CD8-positive, alpha-beta memory T cell (primary cell): ENCODE data around the gene CCDC71L. TPM values are rescaled to one million over a fixed set of nuclear protein-coding genes. Genes with fewer than 3 reads are reported as not detected.

Experiments
- CTCF ChIA-PET: fragments of 350-600 bp; sonication (Branson Sonifier 250); formaldehyde crosslinking; loops from one replicate; lab custom pipeline; 2021; ENCODE audit warnings: antibody characterized with exemption; lab: Charles Lee
- POLR2A ChIA-PET: fragments of 350-600 bp; sonication (Branson Sonifier 250); formaldehyde crosslinking; loops from one replicate; lab custom pipeline; 2021; ENCODE audit warnings: antibody characterized with exemption; lab: Charles Lee
- DNase-seq, 5 donors: peaks; one replicate each; pipeline versions ENCODE4 v3.0.0 to v3.0.0-alpha.2; 2020 to 2022; ENCODE audit warnings: mixed read lengths in 1 of 5
- H3K27ac ChIP-seq: one replicate; pipeline ENCODE4 v1.7.0; 2013; ENCODE audit warnings: low read depth, mild to moderate bottlenecking, low read length, moderate library complexity
- H3K27me3 ChIP-seq: 2 replicates; pipeline ENCODE4 v1.7.0; 2013; ENCODE audit warnings: low read length, mild to moderate bottlenecking; ENCODE audit not compliant: insufficient read depth, poor library complexity, severe bottlenecking
- H3K36me3 ChIP-seq: 2 replicates; pipeline ENCODE4 v1.7.0; 2013; ENCODE audit warnings: mild to moderate bottlenecking, low read length, moderate library complexity; ENCODE audit not compliant: insufficient read depth
- H3K4me1 ChIP-seq: 2 replicates; pipeline ENCODE4 v1.7.0; 2013; ENCODE audit warnings: mild to moderate bottlenecking, low read length, moderate library complexity; ENCODE audit not compliant: insufficient read depth
- H3K4me3 ChIP-seq: 2 replicates; pipeline ENCODE4 v1.7.0; 2013; ENCODE audit warnings: mild to moderate bottlenecking, low read length
- H3K9me3 ChIP-seq: 2 replicates; pipeline ENCODE4 v1.7.0; 2013; ENCODE audit warnings: mild to moderate bottlenecking, low read length
- H3K27ac Mint-ChIP-seq, 8 donors: one replicate each; pipeline ENCODE4 v1.8.0; 2020 to 2021; ENCODE audit warnings: mixed read lengths in 8 of 8, mild to moderate bottlenecking in 6 of 8, inconsistent platforms in 3 of 8, moderate library complexity in 3 of 8
- H3K27me3 Mint-ChIP-seq, 2 donors: one replicate each; pipeline ENCODE4 v1.8.0; 2020 to 2021; ENCODE audit warnings: mixed read lengths in 2 of 2, mild to moderate bottlenecking in 1 of 2, moderate library complexity in 1 of 2
- H3K36me3 Mint-ChIP-seq, 3 donors: one replicate each; pipeline ENCODE4 v1.8.0; 2020 to 2021; ENCODE audit warnings: mixed read lengths in 3 of 3, inconsistent platforms in 1 of 3, mild to moderate bottlenecking in 1 of 3
- H3K4me1 Mint-ChIP-seq, 3 donors: one replicate each; pipeline ENCODE4 v1.8.0; 2020 to 2021; ENCODE audit warnings: mixed read lengths in 3 of 3, inconsistent platforms in 1 of 3, mild to moderate bottlenecking in 1 of 3
- H3K4me3 Mint-ChIP-seq, 7 donors: one replicate each; pipeline ENCODE4 v1.8.0; 2020 to 2021; ENCODE audit warnings: mixed read lengths in 7 of 7, mild to moderate bottlenecking in 6 of 7, moderate library complexity in 4 of 7, inconsistent platforms in 2 of 7
- H3K9me3 Mint-ChIP-seq, 5 donors: one replicate each; pipeline ENCODE4 v1.8.0; 2020 to 2022; ENCODE audit warnings: mixed read lengths in 5 of 5, mild to moderate bottlenecking in 3 of 5, moderate library complexity in 2 of 5, inconsistent platforms in 1 of 5
- polyA plus RNA-seq: library from polyadenylated mRNA; unstranded; fragments of 300-500 nt; fragmentation: Illumina TruSeq; gene quantifications from one replicate; pipeline ENCODE4 v1.2.3, GENCODE V29; 2021
- total RNA-seq, 2 experiments: library from RNA; stranded (reverse); gene quantifications; one replicate each; pipeline ENCODE4 v1.2.3, GENCODE V29; 2021

The CCDC71L gene
- total and polyA plus RNA-seq, 3 experiments from 2014 or later: 6.7 to 28.1 (median 27.4) TPM

DNA sequence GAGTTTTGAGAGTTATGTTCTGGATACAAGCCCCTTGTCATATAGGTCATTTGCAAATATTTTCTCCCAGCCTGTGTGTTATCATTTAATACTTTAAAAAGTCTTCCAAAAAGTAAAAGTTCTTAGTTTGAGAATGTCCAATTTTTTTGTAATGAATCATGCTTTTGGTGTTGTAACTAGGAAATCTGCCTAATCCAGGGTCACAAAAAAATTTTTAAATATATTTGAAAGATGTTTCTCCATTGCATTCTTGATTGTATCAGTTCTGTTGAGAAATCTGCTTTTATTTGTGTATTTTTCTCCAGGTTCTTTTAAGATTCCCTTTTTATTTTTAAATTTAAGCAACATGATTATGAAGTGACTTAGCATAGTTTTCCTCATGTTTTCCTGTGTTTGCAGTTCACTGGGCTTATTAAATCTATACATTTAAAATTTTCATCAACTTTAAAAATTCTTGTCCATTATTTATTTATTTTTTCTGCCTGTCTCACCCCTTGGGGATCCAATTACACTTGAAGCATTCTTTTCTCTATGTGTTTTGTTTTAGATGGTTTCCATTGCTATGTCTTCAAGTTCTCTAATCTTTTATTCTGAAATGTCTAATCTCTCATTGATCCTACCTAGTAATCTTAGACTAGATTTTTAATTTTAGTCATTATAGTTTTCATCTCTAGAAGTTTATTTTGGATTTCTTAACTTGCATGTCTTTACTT is 47.0 kb downstream of the CCDC71L start:
- Mint-ChIP-seq H3K27ac (no peak overlapping the region), H3K9me3 (peaks cover 0 to 10% (median 7%) of the 10 kb centered on the region in 5 donors), H3K4me3 (no peak overlapping the region), H3K27me3 (peaks cover 4 to 14% of the 10 kb centered on the region in 2 donors), H3K4me1 (no peaks in the 10 kb centered on the region), H3K36me3 (peaks cover 0 to 4% (median 4%) of the 10 kb centered on the region in 3 donors)
- Histone ChIP-seq H3K4me1 (no peaks in the 10 kb centered on the region), H3K27me3 (no peaks in the 10 kb centered on the region), H3K27ac (no peak overlapping the region), H3K36me3 (no peaks in the 10 kb centered on the region), H3K4me3 (no peak overlapping the region), H3K9me3 (no peaks in the 10 kb centered on the region)
- DNase-seq: no peak
- ChIA-PET POLR2A (no interaction called here), CTCF (no interaction called here)

GRCh38 chr7:106613279-106613678 is 47.7 kb downstream of the CCDC71L start:
- no peaks in the 10 kb centered on the region for H3K36me3 ChIP-seq
- peaks cover 0 to 10% (median 7%) of the 10 kb centered on the region in 5 donors for H3K9me3 Mint-ChIP-seq
- no peaks in the 10 kb centered on the region for H3K9me3 ChIP-seq
- H3K4me1 ChIP-seq: no peaks in the 10 kb centered on the region
- H3K27ac ChIP-seq: no peak overlapping the region
- peaks cover 4 to 12% of the 10 kb centered on the region in 2 donors for H3K27me3 Mint-ChIP-seq
- no peak overlapping the region for H3K27ac Mint-ChIP-seq
- H3K27me3 ChIP-seq: no peaks in the 10 kb centered on the region
- H3K4me1 Mint-ChIP-seq: no peaks in the 10 kb centered on the region
- ChIA-PET POLR2A (no interaction called here), CTCF (no interaction called here)
- H3K36me3 Mint-ChIP-seq: peaks cover 0 to 4% (median 4%) of the 10 kb centered on the region in 3 donors
- H3K4me3 Mint-ChIP-seq: no peak overlapping the region
- no peak for DNase-seq
- H3K4me3 ChIP-seq: no peak overlapping the region

DNA sequence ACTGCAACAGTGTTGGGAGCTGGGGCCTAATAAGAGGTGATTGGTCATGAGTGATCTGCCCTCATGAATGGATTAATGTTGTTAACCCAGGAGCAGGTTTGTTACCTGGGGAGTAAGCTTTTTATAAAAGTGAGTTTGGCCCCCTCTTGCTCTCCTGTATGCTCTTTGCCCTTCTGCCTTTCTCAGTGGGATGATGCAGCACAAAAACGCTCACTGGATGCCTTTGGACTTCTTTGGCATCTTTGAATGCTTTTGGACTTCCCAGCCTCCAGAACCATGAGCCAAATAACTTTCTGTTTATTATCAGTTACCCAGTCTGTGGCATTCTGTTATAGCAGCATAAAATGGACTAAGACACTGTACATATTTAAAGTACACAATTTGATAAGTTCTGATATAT is 48.5 kb downstream of the CCDC71L start:
- Mint-ChIP-seq H3K4me1 (no peaks in the 10 kb centered on the region), H3K36me3 (peaks cover 0 to 4% (median 4%) of the 10 kb centered on the region in 3 donors), H3K9me3 (peaks cover 0 to 10% (median 7%) of the 10 kb centered on the region in 5 donors), H3K27ac (no peak overlapping the region), H3K27me3 (peaks cover 4 to 10% of the 10 kb centered on the region in 2 donors), H3K4me3 (no peak overlapping the region)
- Histone ChIP-seq H3K27me3 (no peaks in the 10 kb centered on the region), H3K4me1 (no peaks in the 10 kb centered on the region), H3K9me3 (no peaks in the 10 kb centered on the region), H3K27ac (no peak overlapping the region), H3K36me3 (no peaks in the 10 kb centered on the region), H3K4me3 (no peak overlapping the region)
- DNase-seq: no peak
- POLR2A ChIA-PET: no interaction called here
- CTCF ChIA-PET: no interaction called here

GRCh38 chr7:106611911-106612310 is 49.0 kb downstream of the CCDC71L start:
- POLR2A ChIA-PET: no interaction called here
- CTCF ChIA-PET: no interaction called here
- peaks cover 4 to 10% of the 10 kb centered on the region in 2 donors for H3K27me3 Mint-ChIP-seq

DNA sequence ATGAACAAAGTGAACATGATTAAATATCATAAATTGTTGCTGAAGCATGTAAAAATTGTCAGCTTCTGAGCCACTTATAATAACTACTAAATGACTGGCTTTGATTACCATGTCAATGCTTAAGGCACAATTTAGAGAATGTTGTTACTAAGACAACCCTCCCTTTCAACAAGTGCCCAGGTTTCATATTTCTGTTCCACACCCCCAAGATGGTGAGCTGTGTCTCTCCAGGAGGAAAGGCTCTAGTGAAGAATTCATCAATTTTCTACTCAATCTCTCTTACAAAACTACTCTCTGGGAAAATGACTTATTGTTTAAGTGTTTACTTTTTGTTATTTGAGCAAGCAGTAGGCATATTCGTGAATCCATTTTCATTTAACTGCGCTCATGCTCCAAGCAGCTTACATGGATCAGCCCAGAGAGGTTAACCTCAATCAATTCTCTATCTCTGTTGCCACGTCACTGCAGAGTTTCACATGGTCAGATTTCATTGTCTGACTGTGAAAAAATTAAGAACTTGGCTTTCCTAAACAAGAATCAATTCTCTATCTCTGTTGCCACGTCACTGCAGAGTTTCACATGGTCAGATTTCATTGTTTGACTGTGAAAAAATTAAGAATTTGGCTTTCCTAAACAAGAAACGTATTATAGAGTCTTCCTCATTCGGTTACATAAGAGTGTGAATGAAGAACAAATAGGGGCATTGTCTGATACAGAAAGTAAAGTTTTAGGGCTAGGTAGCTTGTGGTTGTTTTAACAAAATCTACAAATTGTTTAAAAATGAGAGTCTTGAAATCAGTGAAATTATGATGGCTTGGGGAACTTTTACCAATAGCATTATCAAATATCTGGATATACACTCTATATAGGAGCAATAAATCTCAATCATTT is 49.7 kb downstream of the CCDC71L start:
- Histone ChIP-seq H3K27ac (no peak overlapping the region), H3K4me1 (no peaks in the 10 kb centered on the region), H3K36me3 (no peaks in the 10 kb centered on the region), H3K9me3 (no peaks in the 10 kb centered on the region), H3K4me3 (no peak overlapping the region), H3K27me3 (no peaks in the 10 kb centered on the region)
- POLR2A ChIA-PET: no interaction called here
- CTCF ChIA-PET: no interaction called here
- H3K27me3 Mint-ChIP-seq: peaks cover 4 to 10% of the 10 kb centered on the region in 2 donors
- peaks cover 0 to 10% (median 7%) of the 10 kb centered on the region in 5 donors for H3K9me3 Mint-ChIP-seq
- H3K4me3 Mint-ChIP-seq: no peak overlapping the region
- no peaks in the 10 kb centered on the region for H3K4me1 Mint-ChIP-seq
- DNase-seq: no peak
- H3K36me3 Mint-ChIP-seq: peaks cover 0 to 4% (median 4%) of the 10 kb centered on the region in 3 donors
- H3K27ac Mint-ChIP-seq: no peak overlapping the region

More at GRCh38 chr7:106611911-106612310, 49.0 kb downstream of the CCDC71L start:
- Mint-ChIP-seq H3K4me3 (no peak overlapping the region), H3K27ac (no peak overlapping the region), H3K36me3 (peaks cover 0 to 4% (median 4%) of the 10 kb centered on the region in 3 donors), H3K9me3 (peaks cover 0 to 10% (median 7%) of the 10 kb centered on the region in 5 donors), H3K4me1 (no peaks in the 10 kb centered on the region)
- Histone ChIP-seq H3K4me1 (no peaks in the 10 kb centered on the region), H3K27ac (no peak overlapping the region), H3K36me3 (no peaks in the 10 kb centered on the region), H3K27me3 (no peaks in the 10 kb centered on the region), H3K4me3 (no peak overlapping the region), H3K9me3 (no peaks in the 10 kb centered on the region)
- no peak for DNase-seq

GRCh38 chr7:106609416-106609815 is 51.5 kb downstream of the CCDC71L start:
- Mint-ChIP-seq H3K9me3 (peaks cover 0 to 10% (median 7%) of the 10 kb centered on the region in 5 donors), H3K36me3 (peaks cover 0 to 4% (median 4%) of the 10 kb centered on the region in 3 donors), H3K27ac (no peak overlapping the region), H3K27me3 (peaks cover 4 to 6% of the 10 kb centered on the region in 2 donors), H3K4me3 (no peak overlapping the region), H3K4me1 (no peaks in the 10 kb centered on the region)
- CTCF ChIA-PET: no interaction called here
- no peak for DNase-seq
- H3K36me3 ChIP-seq: no peaks in the 10 kb centered on the region
- no peaks in the 10 kb centered on the region for H3K9me3 ChIP-seq
- H3K4me3 ChIP-seq: no peak overlapping the region
- no peaks in the 10 kb centered on the region for H3K4me1 ChIP-seq
- no peak overlapping the region for H3K27ac ChIP-seq
- no peaks in the 10 kb centered on the region for H3K27me3 ChIP-seq
- POLR2A ChIA-PET: no interaction called here

GRCh38 chr7:106608661-106609060 is 52.3 kb downstream of the CCDC71L start:
- DNase-seq: no peak
- ChIA-PET CTCF (no interaction called here), POLR2A (no interaction called here)
- no peak overlapping the region for H3K27ac ChIP-seq
- H3K4me3 ChIP-seq: no peak overlapping the region
- H3K9me3 ChIP-seq: no peaks in the 10 kb centered on the region
- no peak overlapping the region for H3K4me3 Mint-ChIP-seq
- no peaks in the 10 kb centered on the region for H3K4me1 Mint-ChIP-seq
- no peaks in the 10 kb centered on the region for H3K27me3 ChIP-seq
- H3K27me3 Mint-ChIP-seq: peaks cover 4 to 6% of the 10 kb centered on the region in 2 donors
- H3K36me3 ChIP-seq: no peaks in the 10 kb centered on the region
- H3K27ac Mint-ChIP-seq: no peak overlapping the region
- peaks cover 0 to 10% (median 7%) of the 10 kb centered on the region in 5 donors for H3K9me3 Mint-ChIP-seq
- H3K4me1 ChIP-seq: no peaks in the 10 kb centered on the region
- peaks cover 0 to 4% (median 4%) of the 10 kb centered on the region in 3 donors for H3K36me3 Mint-ChIP-seq
